Amygdala (tissue), 56 donors: Measurements from ENCODE around the gene CHRM5.
A peak's percentile ranks its signal among the peaks of the same experiment; 100 is the strongest.

Experiments
- DNase-seq, 56 donors: peaks; one replicate each; lab custom pipeline; 2025; lab: John Stamatoyannopoulos, UW

CHRM5 gene

GRCh38 chr15:33968224-33968623, at the start of gene CHRM5:
Gene CHRM5, plus strand, starts transcription at chr15:33968497. Its CDS starts 94,221 bp downstream, at chr15:34062718.
- DNase-seq, result no peak

- DNase-seq, result no peak
These were observed 44.9 kb upstream of the CHRM5 start for GRCh38 chr15:33923446-33923845.

GRCh38 chr15:33926260-33926659, 42.0 kb upstream of the CHRM5 start:
- no peak for DNase-seq

- no peak for DNase-seq
These were observed 35.6 kb upstream of the CHRM5 start for GRCh38 chr15:33932734-33933133.

- DNase-seq, result no peak
These were observed 33.9 kb upstream of the CHRM5 start for GRCh38 chr15:33934396-33934795.

GRCh38 chr15:33934921-33935320, 33.4 kb upstream of the CHRM5 start:
- no peak for DNase-seq

- DNase-seq, result no peak
These were observed 26.8 kb upstream of the CHRM5 start for GRCh38 chr15:33941279-33942063.

GRCh38 chr15:33946152-33946551, 22.1 kb upstream of the CHRM5 start:
- no peak for DNase-seq

- DNase-seq, result no peak
These were observed 12.4 kb upstream of the CHRM5 start for GRCh38 chr15:33955945-33956344.

- no peak for DNase-seq
These were observed 11.9 kb upstream of the CHRM5 start for GRCh38 chr15:33956397-33956796.

- no peak for DNase-seq
These were observed 8.3 kb upstream of the CHRM5 start for GRCh38 chr15:33959844-33960548.

- no peak for DNase-seq
These were observed 7.8 kb upstream of the CHRM5 start for GRCh38 chr15:33960549-33960935.

GRCh38 chr15:33963831-33964664, 4.2 kb upstream of the CHRM5 start:
- DNase-seq, result no peak

- no peak for DNase-seq
These were observed 3.6 kb upstream of the CHRM5 start for GRCh38 chr15:33964665-33965040.

- DNase-seq, result no peak
These were observed 524 bp downstream of the CHRM5 start for GRCh38 chr15:33968821-33969220.

GRCh38 chr15:33971811-33972210, 3.5 kb downstream of the CHRM5 start:
- no peak for DNase-seq

GRCh38 chr15:33975022-33975565, 6.8 kb downstream of the CHRM5 start:
- no peak for DNase-seq

GRCh38 chr15:33980159-33980558, 11.9 kb downstream of the CHRM5 start:
- DNase-seq, result no peak

- no peak for DNase-seq
These were observed 14.2 kb downstream of the CHRM5 start for GRCh38 chr15:33982516-33982915.

GRCh38 chr15:33985287-33985686, 17.0 kb downstream of the CHRM5 start:
- peak in 3 of 56 donors; percentile 8 to 35 (median 32) for DNase-seq

- DNase-seq, result no peak
These were observed 17.5 kb downstream of the CHRM5 start for GRCh38 chr15:33985751-33986150.
